ENCODE data around the gene CST7.

Gene CST7

DNA sequence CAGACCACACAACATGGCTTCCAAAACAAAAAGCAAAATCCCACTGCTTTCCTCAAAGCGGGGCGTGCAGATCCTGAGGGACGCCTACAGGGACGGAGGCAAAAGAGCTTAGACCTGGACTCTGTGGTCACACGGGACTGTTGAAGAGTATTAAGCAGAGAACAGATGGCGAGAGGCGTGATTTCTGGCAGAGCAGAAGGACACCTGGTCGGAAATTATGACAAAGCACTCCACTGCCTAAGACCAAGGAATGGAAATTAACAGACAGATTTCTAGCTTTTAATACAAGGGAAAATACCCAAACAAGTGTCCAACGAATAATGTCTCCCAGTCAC lies 15.4 kb downstream of the CST7 start:
- no peak for DNase-seq (ENCODE audit: low read depth in 1 of 2, low spot score in 1 of 2)

DNA sequence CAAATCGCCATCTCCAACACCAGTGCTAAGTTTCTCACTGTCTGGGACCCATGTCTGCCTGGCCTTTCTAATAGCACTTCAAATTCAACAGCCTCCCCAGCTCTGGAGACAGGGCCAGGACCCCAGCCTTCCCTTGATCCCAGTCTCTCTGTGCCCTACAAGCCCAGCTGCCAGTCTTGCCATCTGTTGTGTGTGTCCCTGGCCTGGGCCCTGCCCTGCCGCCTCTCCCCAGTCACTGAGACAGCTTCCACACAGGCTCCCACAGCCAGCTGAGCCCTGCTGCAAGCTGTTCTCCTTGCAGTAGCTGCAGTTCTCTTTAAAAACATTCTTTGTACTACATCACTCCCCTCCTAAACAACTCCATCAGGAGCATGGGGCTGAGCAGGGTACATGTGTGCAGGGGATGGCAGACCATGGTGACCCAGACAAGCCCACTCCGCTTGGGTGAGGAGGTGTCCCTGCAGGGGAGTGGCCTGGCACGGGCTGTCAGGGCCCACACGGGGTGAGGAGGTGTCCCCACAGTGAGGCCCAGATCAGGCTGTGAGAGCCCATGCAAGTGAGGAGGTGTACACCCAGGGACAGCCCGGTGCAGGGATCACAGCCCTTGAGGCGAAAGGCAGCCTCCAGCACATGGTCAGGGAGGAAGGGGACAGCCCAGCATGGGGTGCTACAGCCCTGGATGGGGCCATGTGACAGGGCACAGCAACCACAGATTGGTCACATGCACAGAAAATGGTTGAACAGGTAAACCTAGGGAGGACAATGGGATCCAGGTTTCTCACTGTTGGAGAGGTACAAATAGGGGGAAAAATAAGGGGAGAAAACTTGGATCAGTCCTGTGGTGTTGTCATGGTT lies 16.2 kb downstream of the CST7 start:
- no peak for DNase-seq (ENCODE audit: low read depth in 1 of 2, low spot score in 1 of 2)

DNA sequence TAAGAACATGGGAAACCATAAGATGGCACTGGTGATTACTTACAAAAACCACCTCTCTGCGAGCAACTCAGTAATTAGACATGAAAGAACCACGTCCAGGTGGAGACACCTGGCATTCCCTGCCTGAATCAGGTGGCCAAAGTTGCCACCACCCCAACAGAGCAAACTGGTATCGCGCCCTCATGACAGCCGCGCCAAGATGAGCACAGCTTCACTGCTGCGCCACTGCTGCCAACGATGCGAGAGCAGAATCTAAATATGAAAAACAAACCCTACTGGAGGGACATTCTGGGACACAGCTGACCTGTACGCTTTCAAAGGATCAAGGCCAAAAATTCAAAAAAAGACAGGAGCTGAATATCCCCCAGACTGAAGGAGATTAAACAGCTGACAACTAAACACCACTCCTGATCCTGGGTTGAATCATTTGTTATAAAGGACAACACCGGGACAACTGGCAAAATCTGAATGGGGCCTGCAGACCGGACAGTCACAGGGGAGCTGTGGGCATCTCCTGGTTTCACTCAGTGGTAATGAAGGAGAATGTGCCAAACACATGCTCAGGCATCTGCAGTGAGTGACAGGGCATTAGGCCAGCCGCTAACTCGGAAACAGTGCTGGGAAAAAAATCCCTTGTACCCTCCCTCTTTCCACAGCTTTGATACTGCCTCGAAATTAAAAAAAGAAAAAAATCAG lies 17.4 kb downstream of the CST7 start:
- DNase-seq (ENCODE audit: low read depth in 1 of 2, low spot score in 1 of 2), result no peak

GRCh38 chr20:24968278-24968800 lies 19.3 kb downstream of the CST7 start:
- no peak for DNase-seq (ENCODE audit: low read depth in 1 of 2, low spot score in 1 of 2)

DNA sequence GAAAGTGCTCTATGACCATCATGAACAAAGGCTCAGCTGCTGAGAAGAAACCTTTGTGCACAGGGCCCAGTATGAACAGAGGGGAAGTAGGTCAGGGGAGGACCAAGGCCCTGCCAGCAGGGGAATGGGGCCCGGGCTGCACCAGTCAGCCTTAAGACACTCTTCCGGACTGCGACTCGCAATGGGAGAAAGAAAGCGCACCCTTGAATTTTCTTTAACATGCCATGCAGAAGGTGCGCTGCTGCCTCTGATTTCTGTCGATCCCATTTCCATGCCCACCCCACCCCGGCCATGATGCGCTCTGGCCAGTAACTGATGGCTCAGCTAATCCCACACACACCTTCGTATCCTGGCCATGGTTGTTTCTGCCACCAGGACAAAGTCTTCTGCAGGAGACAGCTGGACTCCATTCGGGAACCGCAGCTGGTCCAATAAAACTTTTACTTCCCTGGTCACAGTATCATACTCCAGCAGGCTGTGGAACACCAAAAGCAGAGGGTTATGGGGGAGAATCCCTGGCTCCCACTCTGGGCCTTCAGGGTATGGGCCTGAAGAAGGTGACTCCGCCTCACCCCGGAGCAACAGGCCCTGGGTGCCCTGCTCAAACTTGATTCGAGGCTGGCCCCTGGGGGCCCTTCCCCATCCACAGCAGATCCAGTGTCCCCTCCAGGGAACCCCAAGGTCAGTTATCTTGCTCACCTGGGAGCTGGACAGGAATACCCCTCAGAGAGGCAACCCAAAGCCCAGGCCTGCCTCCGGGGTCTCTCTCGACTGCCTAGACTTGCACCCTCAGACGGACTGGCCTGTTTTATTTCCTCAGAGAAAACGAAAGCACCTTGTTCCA lies 20.3 kb downstream of the CST7 start:
- no peak for DNase-seq (ENCODE audit: low read depth in 1 of 2, low spot score in 1 of 2)

GRCh38 chr20:24970030-24970553 lies 21.0 kb downstream of the CST7 start:
- DNase-seq (ENCODE audit: low read depth in 1 of 2, low spot score in 1 of 2), result no peak

DNA sequence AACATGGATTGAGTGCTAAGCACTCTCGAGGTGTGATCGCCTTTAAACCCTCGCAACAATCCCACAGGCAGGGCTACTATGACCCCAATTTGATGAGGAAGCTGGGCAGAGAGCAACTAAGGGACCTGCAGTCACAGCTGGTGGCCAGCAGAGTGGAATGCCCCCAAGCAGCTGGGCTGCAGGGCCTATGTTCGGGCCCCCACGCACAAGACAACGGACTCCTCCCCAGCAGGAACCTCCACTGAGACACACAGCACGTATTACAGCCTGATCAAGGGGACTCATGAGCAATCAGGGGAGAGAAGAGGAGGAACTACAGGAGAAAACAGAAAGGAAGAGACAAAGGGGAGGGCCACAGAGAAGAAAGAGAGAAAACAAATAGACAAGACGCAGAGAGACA lies 21.7 kb downstream of the CST7 start:
- DNase-seq (ENCODE audit: low read depth in 1 of 2, low spot score in 1 of 2), result no peak

DNA sequence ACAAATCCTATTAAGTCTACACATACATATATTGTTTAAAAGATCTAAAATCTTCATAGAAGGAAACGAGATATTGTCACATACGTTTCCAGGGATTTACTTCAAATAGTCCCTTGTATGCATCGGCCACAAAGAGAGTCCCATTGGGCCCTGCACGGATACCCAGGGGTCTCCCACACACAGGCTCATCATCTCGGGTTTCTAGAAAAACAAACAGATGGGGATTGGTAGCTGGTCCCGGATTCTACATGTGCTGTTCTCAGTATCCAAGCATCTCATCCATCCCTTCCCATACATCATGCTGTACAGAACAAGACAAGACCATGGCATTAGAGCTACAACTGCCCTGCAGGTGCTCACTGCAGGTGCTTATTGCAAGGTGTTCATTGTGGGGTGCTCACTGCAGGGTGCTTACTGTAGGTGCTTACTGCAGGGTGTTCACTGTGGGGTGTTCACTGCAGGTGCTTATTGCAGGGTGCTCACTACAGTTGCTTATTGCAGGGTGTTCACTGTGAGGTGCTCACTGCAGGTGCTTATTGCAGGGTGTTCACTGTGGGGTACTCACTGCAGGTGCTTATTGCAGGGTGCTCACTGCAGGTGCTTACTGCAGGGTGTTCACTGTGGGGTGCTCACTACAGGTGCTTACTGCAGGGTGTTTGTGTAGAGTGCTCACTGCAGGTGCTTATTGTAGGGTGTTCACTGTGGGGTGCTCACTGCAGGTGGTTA lies 22.5 kb downstream of the CST7 start:
- DNase-seq (ENCODE audit: low read depth in 1 of 2, low spot score in 1 of 2), result no peak

DNA sequence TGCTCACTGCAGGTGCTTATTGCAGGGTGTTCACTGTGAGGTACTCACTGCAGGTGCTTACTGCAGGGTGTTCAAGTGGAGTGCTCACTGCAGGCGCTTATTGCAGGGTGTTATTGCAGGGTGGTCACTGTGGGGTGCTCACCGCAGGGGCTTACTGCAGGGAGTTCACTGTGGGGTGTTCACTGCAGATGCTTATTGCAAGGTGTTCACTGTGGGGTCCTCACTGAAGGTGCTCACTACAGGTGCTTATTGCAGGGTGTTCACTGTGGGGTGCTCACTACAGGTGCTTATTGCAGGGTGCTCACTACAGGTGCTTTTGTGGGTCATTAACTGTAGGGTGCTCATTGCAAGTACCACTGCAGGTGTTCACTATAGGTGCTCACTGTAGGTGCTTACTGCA lies 23.3 kb downstream of the CST7 start:
- no peak for DNase-seq (ENCODE audit: low read depth in 1 of 2, low spot score in 1 of 2)

GRCh38 chr20:24977336-24977735 lies 28.3 kb downstream of the CST7 start:
- DNase-seq (ENCODE audit: low read depth in 1 of 2, low spot score in 1 of 2), result no peak

DNA sequence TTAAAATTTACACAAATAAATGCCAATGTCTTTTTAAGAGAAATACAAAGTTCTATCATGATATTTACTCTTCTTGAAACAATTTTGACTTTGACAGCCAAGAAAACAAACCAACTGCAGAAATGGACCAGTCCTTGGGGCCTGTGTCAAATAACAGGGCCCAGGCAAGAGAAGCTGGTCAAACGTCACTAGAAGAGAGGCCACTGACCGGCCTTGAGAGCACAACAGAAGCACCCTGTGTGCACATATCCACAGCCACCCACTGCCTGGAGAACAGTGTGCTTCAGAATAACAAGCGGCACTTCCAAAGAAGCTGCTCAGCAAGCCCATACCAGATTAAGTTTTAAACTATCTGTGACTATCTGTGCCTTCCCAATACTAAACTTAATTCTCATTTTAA lies 28.7 kb downstream of the CST7 start:
- DNase-seq (ENCODE audit: low read depth in 1 of 2, low spot score in 1 of 2), result no peak

DNA sequence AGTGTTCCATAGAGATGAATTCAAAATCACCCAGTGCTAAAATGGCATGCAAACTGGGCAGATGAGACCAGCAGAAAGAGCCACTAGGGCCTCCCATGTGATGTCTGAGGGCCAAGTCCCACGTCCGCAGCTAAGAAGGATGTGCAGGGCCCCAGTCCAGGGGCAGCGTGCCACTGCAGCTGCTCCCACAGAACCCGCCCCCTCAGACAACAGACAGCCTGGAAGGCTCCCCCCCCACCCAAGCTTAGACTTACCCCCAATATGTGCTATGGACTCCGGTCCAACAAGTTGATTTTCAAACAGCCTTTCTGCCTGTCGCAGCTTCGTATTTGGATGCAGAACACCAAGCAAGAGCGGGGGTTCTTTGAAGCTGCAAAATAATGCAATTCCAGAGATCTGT lies 29.4 kb downstream of the CST7 start:
- DNase-seq (ENCODE audit: low read depth in 1 of 2, low spot score in 1 of 2), result no peak

DNA sequence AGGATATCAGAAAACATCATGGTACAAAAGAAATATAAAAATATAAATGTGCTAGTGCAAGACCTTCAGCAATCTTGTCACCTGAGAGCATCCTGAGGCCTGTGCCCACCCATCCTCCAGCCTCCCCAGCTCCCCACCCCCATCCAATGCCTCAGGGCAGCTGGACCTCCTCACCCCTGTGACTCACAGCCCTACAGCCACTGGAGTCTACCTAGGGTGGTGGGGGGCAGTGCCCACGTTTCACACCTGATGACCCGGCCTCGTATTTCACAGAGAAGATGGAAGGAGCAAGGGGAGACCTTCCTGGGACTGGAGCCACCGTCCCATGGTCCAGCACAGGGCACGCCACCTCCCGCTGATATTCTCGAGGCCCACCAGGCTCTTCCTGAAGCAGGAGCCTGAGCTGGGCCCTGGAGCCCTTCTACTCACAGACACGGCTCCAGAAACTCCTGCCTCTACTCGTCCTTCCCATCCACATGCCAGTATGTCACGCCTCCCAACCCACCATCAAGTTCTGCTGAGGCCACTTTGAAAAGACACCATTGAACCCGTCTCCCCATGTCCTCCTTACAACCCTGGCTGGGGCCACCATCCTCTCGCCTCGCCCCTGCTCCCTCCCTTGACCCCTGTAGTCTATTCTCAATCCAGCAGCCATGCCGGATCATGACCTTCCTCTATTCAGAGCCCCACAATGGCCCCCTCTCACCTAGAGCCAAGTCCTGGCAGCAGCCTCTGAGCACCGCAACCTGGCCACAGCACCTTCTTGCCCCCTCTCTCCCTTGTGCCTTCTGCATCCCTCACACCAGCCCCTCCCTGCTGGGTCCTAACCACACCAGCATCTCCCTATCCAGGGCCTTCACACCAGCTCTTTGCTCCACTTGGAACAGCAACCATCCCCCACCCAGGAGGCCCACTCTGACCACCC lies 30.2 kb downstream of the CST7 start:
- no peak for DNase-seq (ENCODE audit: low read depth in 1 of 2, low spot score in 1 of 2)

- no peak for DNase-seq (ENCODE audit: low read depth in 1 of 2, low spot score in 1 of 2)
These were observed 31.4 kb downstream of the CST7 start for GRCh38 chr20:24980291-24981053.

DNA sequence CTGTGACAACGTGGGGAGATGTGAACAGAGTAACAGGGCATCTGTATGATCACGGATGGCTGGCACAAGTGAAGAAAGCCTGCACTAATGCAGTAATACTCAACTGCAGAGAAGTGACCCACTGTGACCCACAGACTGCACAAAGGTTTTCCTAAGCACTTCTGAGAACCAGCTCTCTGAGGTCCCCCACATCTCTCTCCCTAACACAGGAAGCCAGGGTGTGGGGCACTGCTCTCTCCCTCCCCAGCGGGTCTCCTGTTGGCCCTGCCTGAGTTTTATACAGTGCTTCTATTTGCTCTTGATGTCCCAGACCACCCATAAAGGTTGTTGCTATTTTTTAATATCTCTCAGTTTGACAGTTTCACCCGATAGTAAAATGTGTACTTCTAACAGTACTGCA lies 32.2 kb downstream of the CST7 start:
- DNase-seq (ENCODE audit: low read depth in 1 of 2, low spot score in 1 of 2), result no peak

- DNase-seq (ENCODE audit: low read depth in 1 of 2, low spot score in 1 of 2), result no peak
These were observed 32.7 kb downstream of the CST7 start for GRCh38 chr20:24981790-24982189.

GRCh38 chr20:24983896-24984295 lies 34.8 kb downstream of the CST7 start:
- DNase-seq (ENCODE audit: low read depth in 1 of 2, low spot score in 1 of 2), result no peak

DNA sequence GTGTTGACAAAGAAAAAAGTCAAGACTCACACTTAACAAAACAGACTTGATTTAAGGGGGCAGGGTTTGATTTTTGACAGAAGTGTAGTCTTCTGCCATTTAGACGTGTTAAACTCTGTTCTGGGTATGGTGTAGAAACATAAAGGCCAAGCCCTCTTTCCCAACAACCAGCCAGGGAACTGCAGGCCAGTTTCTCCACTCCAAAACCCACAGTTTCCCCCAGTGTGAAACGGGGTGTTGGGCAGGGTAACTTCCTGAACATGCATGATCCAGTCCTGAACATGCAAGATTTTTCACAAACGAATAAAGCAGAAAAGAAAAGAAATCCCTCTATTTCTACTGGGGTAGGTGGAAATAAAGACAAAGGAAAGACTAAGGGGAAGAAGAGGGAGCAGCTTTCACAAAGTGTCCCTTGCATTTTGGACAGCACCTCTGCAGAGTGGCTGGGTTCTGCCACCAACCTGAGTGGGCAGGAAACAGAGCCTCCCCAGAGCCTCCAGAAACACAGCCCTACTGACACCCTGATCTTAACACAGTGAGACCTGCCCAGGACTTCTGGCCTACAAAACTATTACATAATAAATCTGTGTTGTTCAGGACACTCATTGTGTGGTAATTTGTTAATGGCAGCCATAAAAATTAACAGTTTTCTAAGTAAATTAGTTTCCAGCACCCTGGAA lies 36.0 kb downstream of the CST7 start:
- DNase-seq (ENCODE audit: low read depth in 1 of 2, low spot score in 1 of 2), result no peak

Measured in activated T-helper 1 cell treated with anti-CD3 and anti-CD28 coated beads, Interleukin-2, amount 50 U/mL, for 16 hours (primary cell).